Kidney (tissue), 14 donors: ENCODE results near the gene AHSA1. TPM values are rescaled to one million over a fixed set of nuclear protein-coding genes. Genes with fewer than 3 reads are reported as not detected.

Experiments used
- DNase-seq, 5 donors: peaks; one replicate each; pipeline ENCODE4 v3.0.0-alpha.2; 2013 to 2020
- FAIRE-seq: peaks from 2 replicates; lab custom pipeline; 2012; peaks lifted over from hg19 to GRCh38; lab: Jason Lieb, UNC
- H3K27ac ChIP-seq, 2 donors: one replicate each; pipeline ENCODE4 v1.7.0; 2013; ENCODE audit warnings: low read depth in 2 of 2, low read length in 2 of 2, inconsistent platforms in 1 of 2
- H3K27me3 ChIP-seq: one replicate; pipeline ENCODE4 v1.7.1; 2013; ENCODE audit warnings: low read length, inconsistent platforms; ENCODE audit not compliant: control insufficient read depth, insufficient read depth
- H3K36me3 ChIP-seq, 3 donors: one replicate each; pipeline versions ENCODE4 v1.7.0 to v1.7.1; 2013; ENCODE audit warnings: low read length in 3 of 3, control low read depth in 1 of 3, inconsistent platforms in 1 of 3; ENCODE audit not compliant: insufficient read depth in 3 of 3, control insufficient read depth in 2 of 3
- H3K4me1 ChIP-seq, 3 donors: one replicate each; pipeline versions ENCODE4 v1.7.0 to v1.7.1; 2013; ENCODE audit warnings: low read length in 3 of 3, inconsistent platforms in 1 of 3, low read depth in 1 of 3; ENCODE audit not compliant: control insufficient read depth in 2 of 3, insufficient read depth in 2 of 3
- H3K4me3 ChIP-seq, 3 donors: one replicate each; pipeline versions ENCODE4 v1.7.0 to v1.8.1; 2013; ENCODE audit warnings: low read length in 3 of 3, control low read depth in 1 of 3, inconsistent platforms in 1 of 3
- H3K9ac ChIP-seq, 3 donors: one replicate each; pipeline versions ENCODE4 v1.7.0 to v1.7.1; 2013; ENCODE audit warnings: low read length in 3 of 3, control low read depth in 1 of 3, inconsistent platforms in 1 of 3
- H3K9me3 ChIP-seq, 3 donors: one replicate each; pipeline versions ENCODE4 v1.7.0 to v1.7.1; 2013; ENCODE audit warnings: low read length in 3 of 3, control low read depth in 1 of 3, inconsistent platforms in 1 of 3; ENCODE audit not compliant: control insufficient read depth in 2 of 3, insufficient read depth in 1 of 3
- intact Hi-C: fragments of 100-400 bp; cut with DNase I; formaldehyde crosslinking; loops from one replicate; pipeline ENCODE4 v1.11.1; 2022
- polyA plus RNA-seq: library from polyadenylated mRNA; stranded (reverse); fragments of 350-450 nt; fragmentation: Illumina TruSeq; extraction: RNeasy Lipid Tissue Mini Kit (QIAGEN cat#74804); gene quantifications from one replicate; pipeline ENCODE4 v1.2.3, GENCODE V29; 2014; ENCODE audit warnings: low read depth, low replicate concordance; ENCODE audit not compliant: insufficient read depth
- total RNA-seq: library from RNA; stranded (reverse); fragmentation: NEBNext Ultra II Directional; extraction: Animal tissue kit (Norgen Biotek cat#: 25700); gene quantifications from one replicate; pipeline ENCODE4 v1.2.1, GENCODE V29; 2021
- TF ChIP-seq, protein P1 (sequence below): IDR thresholded peaks from 3 replicates; pipeline ENCODE4 v1.5.1; 2012; ENCODE audit warnings: mild to moderate bottlenecking, moderate library complexity, borderline replicate concordance; ENCODE audit not compliant: insufficient read depth; ENCODE audit errors: extremely low read depth
- donor health status: control.
- donor health status: control.
- donor health status: control.
- donor health status: control.
- donor health status: control.
- donor health status: DM: yes; HTN: yes; CAD: no.
- donor health status: Normal renal cell carcinoma (clear cell type).

AHSA1 gene
- total and polyA plus RNA-seq, 2 donors from 2014 or later, result 92.0 to 149 TPM

DNA sequence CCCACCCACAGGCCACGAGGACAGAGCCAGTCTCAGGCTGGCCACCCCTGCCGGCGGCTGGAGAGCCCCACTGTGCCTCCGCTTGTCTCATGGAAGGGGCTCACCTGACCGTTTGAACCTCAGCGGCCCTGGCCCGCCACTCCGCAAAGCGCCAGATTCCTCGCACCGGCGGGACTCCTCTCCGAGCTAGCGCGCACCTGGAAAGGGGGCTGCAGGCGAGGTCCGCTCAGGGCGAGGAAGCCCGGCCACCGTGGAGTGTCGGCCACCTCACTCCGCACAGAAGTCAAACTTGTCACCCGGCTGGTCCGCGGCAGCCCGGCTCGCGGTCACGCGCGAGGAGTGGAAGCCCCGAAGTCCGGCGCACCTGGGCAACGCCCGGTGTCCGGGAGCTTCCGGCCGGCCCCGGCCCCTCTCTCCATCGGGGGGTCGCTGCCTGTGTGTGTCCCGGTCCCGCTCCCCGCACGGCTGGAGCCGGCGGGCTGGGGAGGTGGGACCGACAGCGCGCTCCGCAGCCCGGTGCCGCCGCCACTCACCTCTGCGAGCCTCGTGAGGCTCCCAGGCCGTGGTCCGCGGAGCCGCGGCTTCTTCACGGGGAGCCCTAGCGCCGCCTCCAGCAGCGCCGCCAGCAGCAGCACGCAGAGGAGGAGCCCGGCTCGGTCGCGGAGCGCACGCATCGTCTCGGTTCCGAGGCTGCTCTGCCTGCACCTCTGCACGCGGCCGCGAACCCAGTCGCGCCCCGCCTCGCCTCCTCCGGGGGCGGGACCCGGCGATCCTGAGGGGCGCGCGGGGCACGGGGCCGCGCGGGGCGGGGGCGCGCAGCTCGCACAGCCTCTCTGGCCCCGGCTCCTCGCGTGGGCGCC is 40.5 kb downstream of the AHSA1 start, which contains the start of gene ISM2:
TSS of gene ISM2 (minus strand) at position 697 of the 860 bp plus-strand sequence. CDS start at position 674, 23 bp downstream.
- peaks cover 0 to 10% (median 0%) of the 10 kb centered on the region in 3 donors for H3K4me1 ChIP-seq
- peak within 1 kb of the TSS in 2 of 3 donors; percentile 38 to 49 for H3K4me3 ChIP-seq
- intact Hi-C loops, result no loop called here
- H3K36me3 ChIP-seq, result no peaks in the 10 kb centered on the region
- H3K27me3 ChIP-seq, result peaks cover 3% of the 10 kb centered on the region
- DNase-seq (peak; percentile 50 to 79 (median 69)), FAIRE-seq (no peak)
- H3K9ac ChIP-seq, result no peak within 1 kb of the TSS
- H3K9me3 ChIP-seq, result no peaks in the 10 kb centered on the region
- TF ChIP-seq, protein P1, sequence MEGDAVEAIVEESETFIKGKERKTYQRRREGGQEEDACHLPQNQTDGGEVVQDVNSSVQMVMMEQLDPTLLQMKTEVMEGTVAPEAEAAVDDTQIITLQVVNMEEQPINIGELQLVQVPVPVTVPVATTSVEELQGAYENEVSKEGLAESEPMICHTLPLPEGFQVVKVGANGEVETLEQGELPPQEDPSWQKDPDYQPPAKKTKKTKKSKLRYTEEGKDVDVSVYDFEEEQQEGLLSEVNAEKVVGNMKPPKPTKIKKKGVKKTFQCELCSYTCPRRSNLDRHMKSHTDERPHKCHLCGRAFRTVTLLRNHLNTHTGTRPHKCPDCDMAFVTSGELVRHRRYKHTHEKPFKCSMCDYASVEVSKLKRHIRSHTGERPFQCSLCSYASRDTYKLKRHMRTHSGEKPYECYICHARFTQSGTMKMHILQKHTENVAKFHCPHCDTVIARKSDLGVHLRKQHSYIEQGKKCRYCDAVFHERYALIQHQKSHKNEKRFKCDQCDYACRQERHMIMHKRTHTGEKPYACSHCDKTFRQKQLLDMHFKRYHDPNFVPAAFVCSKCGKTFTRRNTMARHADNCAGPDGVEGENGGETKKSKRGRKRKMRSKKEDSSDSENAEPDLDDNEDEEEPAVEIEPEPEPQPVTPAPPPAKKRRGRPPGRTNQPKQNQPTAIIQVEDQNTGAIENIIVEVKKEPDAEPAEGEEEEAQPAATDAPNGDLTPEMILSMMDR, result no peak
- H3K27ac ChIP-seq, result no peak within 1 kb of the TSS

DNA sequence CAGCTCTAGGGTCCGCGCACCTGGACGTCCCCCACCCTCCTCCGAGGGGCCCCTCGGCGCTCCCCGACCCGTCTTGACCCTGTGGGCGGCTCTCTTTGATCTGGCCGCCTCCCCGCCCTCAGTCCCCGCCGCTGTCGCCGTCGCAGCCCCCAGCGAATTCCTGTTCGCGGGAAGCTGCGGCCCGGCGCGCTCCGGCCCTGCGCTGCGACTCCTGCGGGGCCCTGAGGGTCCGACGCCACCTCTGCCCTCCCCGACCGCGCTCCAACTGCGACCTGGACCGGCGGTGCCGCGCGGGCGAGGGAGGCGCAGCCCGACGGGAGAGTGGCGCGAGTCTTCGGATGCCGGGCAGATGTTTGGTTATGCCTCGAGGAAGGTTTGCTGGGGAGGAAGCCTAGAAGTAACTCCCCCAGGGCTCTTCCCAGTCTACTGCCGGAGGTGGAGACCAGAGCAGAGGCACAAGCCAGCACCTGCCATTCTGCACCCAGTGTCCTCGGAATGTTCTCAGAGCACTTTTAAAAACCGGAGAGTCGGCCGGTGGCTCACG is 41.2 kb downstream of the AHSA1 start:
- intact Hi-C loops, result no loop called here
- Histone ChIP-seq H3K27ac (no peak overlapping the region), H3K36me3 (no peaks in the 10 kb centered on the region), H3K4me3 (peak overlapping the region in 1 of 3 donors; percentile 49), H3K9ac (no peak overlapping the region), H3K4me1 (peaks cover 0 to 10% (median 0%) of the 10 kb centered on the region in 3 donors), H3K27me3 (peaks cover 3% of the 10 kb centered on the region), H3K9me3 (no peaks in the 10 kb centered on the region)
- no peak for FAIRE-seq
- TF ChIP-seq, protein P1, result no peak
- peak in 3 of 5 donors; percentile 38 to 54 (median 42) for DNase-seq

DNA sequence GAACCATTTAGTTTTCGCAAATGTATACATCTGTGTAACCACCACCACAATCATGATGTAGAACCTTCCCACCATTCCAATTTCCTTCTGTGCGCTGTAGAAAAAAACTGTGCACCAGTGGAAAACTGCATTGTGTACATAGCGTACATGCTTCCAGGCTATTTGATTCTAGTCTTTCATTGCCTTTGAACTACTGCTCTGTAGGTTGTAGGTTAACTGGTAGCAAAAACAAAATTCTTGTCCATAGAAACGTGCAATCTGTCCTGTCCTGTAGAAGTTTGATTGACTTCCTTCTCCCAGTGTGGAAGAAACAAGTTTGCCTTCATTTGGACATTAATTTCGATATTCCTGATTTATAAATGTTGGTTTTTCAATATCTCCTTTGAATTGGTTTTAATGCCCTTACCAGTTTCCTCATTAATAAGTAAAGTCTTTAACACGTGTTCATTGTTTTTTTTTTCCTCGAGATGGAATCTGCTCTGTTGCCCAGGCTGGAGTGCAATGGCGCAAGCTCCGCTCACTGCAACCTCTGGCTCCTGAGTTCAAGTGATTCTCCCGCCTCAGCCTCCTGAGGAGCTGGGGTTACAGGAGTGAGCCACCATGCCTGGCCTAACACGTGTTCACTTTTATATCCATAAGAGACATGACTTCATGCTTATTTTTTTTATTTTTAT is 44.4 kb downstream of the AHSA1 start:
- Histone ChIP-seq H3K9me3 (no peaks in the 10 kb centered on the region), H3K9ac (no peak overlapping the region), H3K4me3 (no peak overlapping the region), H3K4me1 (peaks cover 0 to 10% (median 0%) of the 10 kb centered on the region in 3 donors), H3K27me3 (peaks cover 3% of the 10 kb centered on the region), H3K27ac (no peak overlapping the region), H3K36me3 (no peaks in the 10 kb centered on the region)
- no peak for DNase-seq
- intact Hi-C loops, result no loop called here
- TF ChIP-seq, protein P1, result no peak
- no peak for FAIRE-seq
